ENCODE data around the gene HSPA12A.
A peak's percentile ranks its signal among the peaks of the same experiment; 100 is the strongest.

HSPA12A gene

GRCh38 chr10:116742367-116743265 is at the start of gene HSPA12A:
TSS of gene HSPA12A (minus strand) at chr10:116742566. CDS start at chr10:116742469, 97 bp downstream.
- FAIRE-seq, result no peak

- no peak for FAIRE-seq
Measured at GRCh38 chr10:116791241-116791640, 48.9 kb upstream of the HSPA12A start.

- peak; percentile 17 for FAIRE-seq
Measured at GRCh38 chr10:116787893-116788665, 45.7 kb upstream of the HSPA12A start.

GRCh38 chr10:116787053-116787659 is 44.8 kb upstream of the HSPA12A start:
- FAIRE-seq, result no peak

- FAIRE-seq, result no peak
Measured at GRCh38 chr10:116785867-116786266, 43.5 kb upstream of the HSPA12A start.

- no peak for FAIRE-seq
Measured at GRCh38 chr10:116785282-116785681, 42.9 kb upstream of the HSPA12A start.

- FAIRE-seq, result no peak
Measured at GRCh38 chr10:116784651-116785050, 42.3 kb upstream of the HSPA12A start.

- FAIRE-seq, result no peak
Measured at GRCh38 chr10:116784035-116784434, 41.7 kb upstream of the HSPA12A start.

- FAIRE-seq, result no peak
Measured at GRCh38 chr10:116783011-116783655, 40.8 kb upstream of the HSPA12A start.

- FAIRE-seq, result no peak
Measured at GRCh38 chr10:116781370-116781884, 39.1 kb upstream of the HSPA12A start.

- no peak for FAIRE-seq
Measured at GRCh38 chr10:116780691-116781205, 38.4 kb upstream of the HSPA12A start.

GRCh38 chr10:116779076-116779687 is 36.8 kb upstream of the HSPA12A start:
- FAIRE-seq, result no peak

GRCh38 chr10:116777006-116777405 is 34.6 kb upstream of the HSPA12A start:
- no peak for FAIRE-seq

GRCh38 chr10:116775488-116776400 is 33.4 kb upstream of the HSPA12A start:
- no peak for FAIRE-seq

- no peak for FAIRE-seq
Measured at GRCh38 chr10:116774728-116775151, 32.4 kb upstream of the HSPA12A start.

GRCh38 chr10:116772909-116773705 is 30.7 kb upstream of the HSPA12A start:
- no peak for FAIRE-seq

GRCh38 chr10:116771959-116772585 is 29.7 kb upstream of the HSPA12A start:
- FAIRE-seq, result no peak

- no peak for FAIRE-seq
Measured at GRCh38 chr10:116771101-116771958, 29.0 kb upstream of the HSPA12A start.

All from TTC549 (cell line).